MM.1S (cell line): ENCODE results near the gene GPD1.

Experiments used
- DNase-seq: peaks from one replicate; pipeline ENCODE4 v3.0.0-alpha.2; 2015
- H2AFZ ChIP-seq: fragments of 300-600 bp; sonication (generic); 2 replicates; pipeline ENCODE4 v1.6.0; 2016; ENCODE audit warnings: antibody characterized with exemption, low read length
- H3F3A ChIP-seq: fragments of 300-600 bp; sonication (generic); 2 replicates; pipeline ENCODE4 v1.6.1; 2016; ENCODE audit warnings: mild to moderate bottlenecking, antibody characterized with exemption, low read length, moderate library complexity, mixed read lengths; ENCODE audit not compliant: insufficient read depth
- H3K27ac ChIP-seq: fragments of 300-600 bp; sonication (generic); 2 replicates; pipeline ENCODE4 v1.5.1; 2016; ENCODE audit warnings: mild to moderate bottlenecking, low read length
- H3K27me3 ChIP-seq: fragments of 300-600 bp; sonication (generic); replicated peaks from 2 replicates; pipeline ENCODE4 v1.6.0; 2016; ENCODE audit warnings: low read length; ENCODE audit not compliant: insufficient read depth
- H3K36me3 ChIP-seq: fragments of 300-600 bp; sonication (generic); replicated peaks from 2 replicates; pipeline ENCODE4 v1.6.1; 2016; ENCODE audit warnings: mild to moderate bottlenecking, low read length, mixed read lengths; ENCODE audit not compliant: insufficient read depth
- H3K4me1 ChIP-seq: fragments of 300-600 bp; sonication (generic); 2 replicates; pipeline ENCODE4 v1.6.1; 2016; ENCODE audit warnings: low read length, mixed read lengths
- H3K4me2 ChIP-seq: fragments of 300-600 bp; sonication (generic); 2 replicates; pipeline ENCODE4 v1.6.0; 2016; ENCODE audit warnings: low read depth, low read length
- H3K4me3 ChIP-seq: fragments of 300-600 bp; sonication (generic); 2 replicates; pipeline ENCODE4 v1.5.1; 2016; ENCODE audit warnings: low read length, mixed read lengths
- H3K79me2 ChIP-seq: fragments of 300-600 bp; sonication (generic); 2 replicates; pipeline ENCODE4 v1.6.1; 2016; ENCODE audit warnings: mixed run types, low read length, mixed read lengths
- H3K9ac ChIP-seq: fragments of 300-600 bp; sonication (generic); 2 replicates; pipeline ENCODE4 v1.6.1; 2016; ENCODE audit warnings: low read length, mixed read lengths
- H3K9me2 ChIP-seq: fragments of 300-600 bp; sonication (generic); replicated peaks from 2 replicates; pipeline ENCODE4 v1.6.1; 2016; ENCODE audit warnings: mild to moderate bottlenecking, low read length, mixed read lengths; ENCODE audit not compliant: insufficient read depth
- H3K9me3 ChIP-seq: fragments of 300-600 bp; sonication (generic); replicated peaks from 2 replicates; pipeline ENCODE4 v1.6.1; 2016; ENCODE audit warnings: mild to moderate bottlenecking, low read length, mixed read lengths; ENCODE audit not compliant: insufficient read depth
- H4K20me1 ChIP-seq: fragments of 300-600 bp; sonication (generic); 2 replicates; pipeline ENCODE4 v1.6.1; 2016; ENCODE audit warnings: mild to moderate bottlenecking, low read length, moderate library complexity, mixed read lengths; ENCODE audit not compliant: insufficient read depth
- EZH2 ChIP-seq: fragments of 300-600 bp; sonication (generic); optimal IDR thresholded peaks from 2 replicates; pipeline ENCODE3; 2017; ENCODE audit warnings: low read depth, mild to moderate bottlenecking, antibody characterized with exemption, low read length, mixed read lengths
- EZH2phosphoT487 ChIP-seq: fragments of 300-600 bp; sonication (generic); IDR thresholded peaks from 2 replicates; pipeline ENCODE4 v1.6.1; 2018; ENCODE audit warnings: antibody characterized with exemption, low read length
- TF ChIP-seq, protein P1 (sequence below): fragments of 300-600 bp; sonication (generic); IDR thresholded peaks from 2 replicates; pipeline ENCODE4 v1.5.1; 2016; ENCODE audit warnings: antibody characterized with exemption, low read length, mixed read lengths

The GPD1 gene

DNA sequence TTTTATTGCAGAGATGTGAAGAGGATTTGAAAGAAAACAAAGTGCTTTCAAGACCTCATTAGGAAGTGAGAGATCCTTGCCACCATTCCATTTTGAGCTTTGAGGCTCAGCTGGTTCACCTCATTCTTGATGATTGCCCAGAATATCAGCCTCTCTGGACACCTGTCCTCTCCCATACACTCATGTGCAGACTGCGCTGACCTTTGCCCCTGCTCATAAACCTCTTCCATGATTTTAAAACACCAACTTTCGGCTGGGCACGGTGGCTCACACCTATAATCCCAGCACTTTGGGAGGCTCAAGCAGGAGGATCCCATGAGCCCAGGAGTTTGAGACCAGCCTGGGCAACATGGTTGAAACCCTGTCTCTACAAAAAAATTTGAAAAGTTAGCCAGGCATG is 17.1 kb downstream of the GPD1 start:
- Histone ChIP-seq H3K27me3 (no peaks in the 10 kb centered on the region), H3K79me2 (peaks cover 43% of the 10 kb centered on the region), H3F3A (no peaks in the 10 kb centered on the region), H3K4me3 (no peak overlapping the region), H3K9me2 (no peaks in the 10 kb centered on the region), H3K9ac (no peak overlapping the region), H3K4me1 (0 out of 2 replicates have a peak, but pooled peaks cover 4% of the 10 kb centered on the region), H3K9me3 (no peaks in the 10 kb centered on the region), H3K36me3 (no peaks in the 10 kb centered on the region), H4K20me1 (no peaks in the 10 kb centered on the region), H3K4me2 (no peak overlapping the region), H2AFZ (no peak overlapping the region), H3K27ac (no peak overlapping the region)
- DNase-seq: no peak
- TF ChIP-seq EZH2phosphoT487: no peak
- TF ChIP-seq, protein P1, sequence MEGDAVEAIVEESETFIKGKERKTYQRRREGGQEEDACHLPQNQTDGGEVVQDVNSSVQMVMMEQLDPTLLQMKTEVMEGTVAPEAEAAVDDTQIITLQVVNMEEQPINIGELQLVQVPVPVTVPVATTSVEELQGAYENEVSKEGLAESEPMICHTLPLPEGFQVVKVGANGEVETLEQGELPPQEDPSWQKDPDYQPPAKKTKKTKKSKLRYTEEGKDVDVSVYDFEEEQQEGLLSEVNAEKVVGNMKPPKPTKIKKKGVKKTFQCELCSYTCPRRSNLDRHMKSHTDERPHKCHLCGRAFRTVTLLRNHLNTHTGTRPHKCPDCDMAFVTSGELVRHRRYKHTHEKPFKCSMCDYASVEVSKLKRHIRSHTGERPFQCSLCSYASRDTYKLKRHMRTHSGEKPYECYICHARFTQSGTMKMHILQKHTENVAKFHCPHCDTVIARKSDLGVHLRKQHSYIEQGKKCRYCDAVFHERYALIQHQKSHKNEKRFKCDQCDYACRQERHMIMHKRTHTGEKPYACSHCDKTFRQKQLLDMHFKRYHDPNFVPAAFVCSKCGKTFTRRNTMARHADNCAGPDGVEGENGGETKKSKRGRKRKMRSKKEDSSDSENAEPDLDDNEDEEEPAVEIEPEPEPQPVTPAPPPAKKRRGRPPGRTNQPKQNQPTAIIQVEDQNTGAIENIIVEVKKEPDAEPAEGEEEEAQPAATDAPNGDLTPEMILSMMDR: no peak
- TF ChIP-seq EZH2: no peak

DNA sequence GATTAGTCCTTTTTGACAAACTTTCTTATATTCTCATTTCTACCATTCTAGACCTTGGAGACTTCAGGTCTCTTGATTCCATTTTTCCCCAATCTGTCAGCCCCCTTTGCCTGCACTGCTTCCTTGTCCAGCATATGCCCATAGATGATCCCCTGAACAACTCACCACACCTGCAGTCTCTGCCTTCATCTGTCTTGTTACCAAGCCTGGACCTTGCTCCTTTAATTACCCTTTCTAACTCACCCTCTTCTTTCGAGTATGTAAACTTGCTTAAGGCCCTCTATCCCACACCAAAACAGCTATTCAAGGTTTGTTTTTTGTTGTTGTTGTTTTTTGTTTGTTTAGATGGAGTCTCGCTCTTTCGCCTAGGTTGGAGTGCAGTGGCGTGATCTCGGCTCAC is 17.8 kb downstream of the GPD1 start:
- no peaks in the 10 kb centered on the region for H3K36me3 ChIP-seq
- 0 out of 2 replicates have a peak, but pooled peaks cover 4% of the 10 kb centered on the region for H3K4me1 ChIP-seq
- DNase-seq: no peak
- H4K20me1 ChIP-seq: no peaks in the 10 kb centered on the region
- H3K9me2 ChIP-seq: no peaks in the 10 kb centered on the region
- H3K27me3 ChIP-seq: no peaks in the 10 kb centered on the region
- H3K27ac ChIP-seq: no peak overlapping the region
- H2AFZ ChIP-seq: no peak overlapping the region
- TF ChIP-seq, protein P1: no peak
- no peak for TF ChIP-seq EZH2phosphoT487
- TF ChIP-seq EZH2: no peak
- no peak overlapping the region for H3K9ac ChIP-seq
- H3K4me3 ChIP-seq: no peak overlapping the region
- H3K79me2 ChIP-seq: peaks cover 36% of the 10 kb centered on the region
- no peaks in the 10 kb centered on the region for H3K9me3 ChIP-seq
- no peak overlapping the region for H3K4me2 ChIP-seq
- H3F3A ChIP-seq: no peaks in the 10 kb centered on the region

DNA sequence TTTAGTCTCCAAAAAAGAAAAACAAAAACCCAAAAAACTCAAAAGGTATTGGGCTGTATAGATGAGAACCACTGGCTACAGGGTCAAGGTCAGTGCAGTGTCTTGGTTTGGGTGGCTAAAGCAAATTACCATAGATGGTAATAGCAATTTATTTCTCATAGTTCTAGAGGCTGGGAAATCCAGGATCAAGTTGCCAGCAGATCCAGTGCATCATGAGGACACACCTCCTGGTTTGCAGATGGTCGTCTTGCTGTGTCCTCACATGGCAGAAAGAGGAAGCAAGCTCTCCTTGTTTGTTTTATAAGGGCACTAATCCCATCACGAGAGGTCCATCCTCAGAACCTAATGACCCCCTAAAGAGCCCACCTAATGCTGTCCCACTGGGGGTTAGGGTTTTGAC is 19.4 kb downstream of the GPD1 start:
- Histone ChIP-seq H3K4me2 (no peak overlapping the region), H3K27ac (no peak overlapping the region), H3K9me2 (no peaks in the 10 kb centered on the region), H3K36me3 (no peaks in the 10 kb centered on the region), H3K4me3 (no peak overlapping the region), H3K79me2 (peaks cover 24% of the 10 kb centered on the region), H3K27me3 (no peaks in the 10 kb centered on the region), H3K4me1 (0 out of 2 replicates have a peak, but pooled peaks cover 4% of the 10 kb centered on the region), H3F3A (no peaks in the 10 kb centered on the region), H4K20me1 (no peaks in the 10 kb centered on the region), H3K9me3 (no peaks in the 10 kb centered on the region), H3K9ac (no peak overlapping the region), H2AFZ (no peak overlapping the region)
- TF ChIP-seq, protein P1: no peak
- TF ChIP-seq EZH2 (no peak), EZH2phosphoT487 (no peak)
- no peak for DNase-seq
